ENCODE results near the gene OR6B2.

OR6B2 gene

GRCh38 chr2:239983004-239983778 is 47.0 kb downstream of the OR6B2 start:
- 67 to 69% methylated on average over 9 of the region's 9 CpGs for WGBS, 2 experiments
- no peak overlapping the region for H3K4me3 ChIP-seq (ENCODE audit: insufficient read depth, low read depth, low read length)
- peaks cover 18% of the 10 kb centered on the region for H3K36me3 ChIP-seq (ENCODE audit: control insufficient read depth, insufficient read depth, low read length)
- H3K27ac ChIP-seq (ENCODE audit: insufficient read depth, low read depth, low read length, poor library complexity, severe bottlenecking), result no peak overlapping the region
- no peaks in the 10 kb centered on the region for H3K9me3 ChIP-seq (ENCODE audit: control insufficient read depth, low read length)
- H3K27me3 ChIP-seq (ENCODE audit: control insufficient read depth, insufficient read depth, low read length, poor library complexity, severe bottlenecking), result no peaks in the 10 kb centered on the region
- no peaks in the 10 kb centered on the region for H3K4me1 ChIP-seq (ENCODE audit: control insufficient read depth, insufficient read depth, low read length)
